ENCODE measurements around the gene KCNA10. TPM values are rescaled to one million over a fixed set of nuclear protein-coding genes. Genes with fewer than 3 reads are reported as not detected.

KCNA10 gene
- total and polyA plus RNA-seq, 4 donors: not detected

- H3K4me3 ChIP-seq: no peak overlapping the region
- no peak overlapping the region for H3K27ac ChIP-seq (ENCODE audit: low read depth in 1 of 2, low read length in 1 of 2)
- no peak overlapping the region for H3K9ac ChIP-seq (ENCODE audit: insufficient read depth in 1 of 2, low read length in 2 of 2)
- H3K9me3 ChIP-seq (ENCODE audit: control insufficient read depth in 4 of 4, insufficient read depth in 3 of 4, low read length in 3 of 4): no peaks in the 10 kb centered on the region
- WGBS, 2 donors: 76 to 83% methylated on average over 4 of the region's 4 CpGs
- no peak for TF ChIP-seq CTCF (IDR thresholded peaks at IDR 0.05; ENCODE audit: control extremely low read depth, extremely low read depth)
- DNase-seq (no peak), ATAC-seq (ENCODE audit: insufficient read depth, low FRiP score) (no peak)
- no peaks in the 10 kb centered on the region for H3K4me1 ChIP-seq (ENCODE audit: control insufficient read depth in 5 of 5, insufficient read depth in 5 of 5, low read length in 5 of 5)
- peaks cover 0 to 17% (median 0%) of the 10 kb centered on the region in 3 donors for H3K27me3 ChIP-seq (ENCODE audit: control insufficient read depth in 3 of 3, insufficient read depth in 3 of 3, low read length in 2 of 3)
- no peaks in the 10 kb centered on the region for H3K36me3 ChIP-seq (ENCODE audit: control insufficient read depth in 4 of 4, insufficient read depth in 4 of 4, low read length in 4 of 4)
Measured at GRCh38 chr1:110563089-110563488, 44.1 kb upstream of the KCNA10 start.

- 74 to 85% methylated on average over 7 of the region's 7 CpGs for whole genome bisulfite sequencing, 2 donors
- no peak for DNase-seq
Measured at GRCh38 chr1:110561596-110561995, 42.6 kb upstream of the KCNA10 start.

GRCh38 chr1:110559157-110559556 lies 40.2 kb upstream of the KCNA10 start:
- H3K27me3 ChIP-seq (ENCODE audit: control insufficient read depth in 3 of 3, insufficient read depth in 3 of 3, low read length in 2 of 3): peaks cover 0 to 35% (median 18%) of the 10 kb centered on the region in 3 donors
- H3K4me1 ChIP-seq (ENCODE audit: control insufficient read depth in 5 of 5, insufficient read depth in 5 of 5, low read length in 5 of 5): peaks cover 0 to 10% (median 0%) of the 10 kb centered on the region in 5 donors
- no peak for DNase-seq
- no peak for ATAC-seq (ENCODE audit: insufficient read depth, low FRiP score)
- no peak overlapping the region for H3K9ac ChIP-seq (ENCODE audit: insufficient read depth in 1 of 2, low read length in 2 of 2)
- TF ChIP-seq CTCF (IDR thresholded peaks at IDR 0.05; ENCODE audit: control extremely low read depth, extremely low read depth): no peak
- no peaks in the 10 kb centered on the region for H3K9me3 ChIP-seq (ENCODE audit: control insufficient read depth in 4 of 4, insufficient read depth in 3 of 4, low read length in 3 of 4)
- no peak overlapping the region for H3K27ac ChIP-seq (ENCODE audit: low read depth in 1 of 2, low read length in 1 of 2)
- H3K4me3 ChIP-seq: no peak overlapping the region
- no peaks in the 10 kb centered on the region for H3K36me3 ChIP-seq (ENCODE audit: control insufficient read depth in 4 of 4, insufficient read depth in 4 of 4, low read length in 4 of 4)
- WGBS, 2 donors: 44 to 45% methylated on average over 4 of the region's 4 CpGs

More at GRCh38 chr1:110561596-110561995, 42.6 kb upstream of the KCNA10 start:
- Histone ChIP-seq H3K4me1 (ENCODE audit: control insufficient read depth in 5 of 5, insufficient read depth in 5 of 5, low read length in 5 of 5) (no peaks in the 10 kb centered on the region), H3K9ac (ENCODE audit: insufficient read depth in 1 of 2, low read length in 2 of 2) (no peak overlapping the region), H3K9me3 (ENCODE audit: control insufficient read depth in 4 of 4, insufficient read depth in 3 of 4, low read length in 3 of 4) (no peaks in the 10 kb centered on the region), H3K36me3 (ENCODE audit: control insufficient read depth in 4 of 4, insufficient read depth in 4 of 4, low read length in 4 of 4) (no peaks in the 10 kb centered on the region), H3K4me3 (no peak overlapping the region), H3K27me3 (ENCODE audit: control insufficient read depth in 3 of 3, insufficient read depth in 3 of 3, low read length in 2 of 3) (peaks cover 0 to 20% (median 4%) of the 10 kb centered on the region in 3 donors), H3K27ac (ENCODE audit: low read depth in 1 of 2, low read length in 1 of 2) (no peak overlapping the region)
- no peak for ATAC-seq (ENCODE audit: insufficient read depth, low FRiP score)
- TF ChIP-seq CTCF (IDR thresholded peaks at IDR 0.05; ENCODE audit: control extremely low read depth, extremely low read depth): no peak

- Histone ChIP-seq H3K9ac (ENCODE audit: insufficient read depth in 1 of 2, low read length in 2 of 2) (no peak overlapping the region), H3K27ac (ENCODE audit: low read depth in 1 of 2, low read length in 1 of 2) (no peak overlapping the region), H3K4me3 (no peak overlapping the region), H3K9me3 (ENCODE audit: control insufficient read depth in 4 of 4, insufficient read depth in 3 of 4, low read length in 3 of 4) (no peaks in the 10 kb centered on the region), H3K36me3 (ENCODE audit: control insufficient read depth in 4 of 4, insufficient read depth in 4 of 4, low read length in 4 of 4) (no peaks in the 10 kb centered on the region), H3K4me1 (ENCODE audit: control insufficient read depth in 5 of 5, insufficient read depth in 5 of 5, low read length in 5 of 5) (peaks cover 0 to 10% (median 0%) of the 10 kb centered on the region in 5 donors), H3K27me3 (ENCODE audit: control insufficient read depth in 3 of 3, insufficient read depth in 3 of 3, low read length in 2 of 3) (peaks cover 0 to 43% (median 25%) of the 10 kb centered on the region in 3 donors)
- no peak for TF ChIP-seq CTCF (IDR thresholded peaks at IDR 0.05; ENCODE audit: control extremely low read depth, extremely low read depth)
- ATAC-seq (ENCODE audit: insufficient read depth, low FRiP score) (no peak), DNase-seq (no peak)
- WGBS, 2 donors: 59 to 70% methylated on average over 3 of the region's 3 CpGs
Measured at GRCh38 chr1:110557481-110557880, 38.5 kb upstream of the KCNA10 start.
